Colonic mucosa (tissue), 4 donors: ENCODE data around the gene BAZ2A. TPM values are rescaled to one million over a fixed set of nuclear protein-coding genes. Genes with fewer than 3 reads are reported as not detected.

ENCODE experiments used
- DNase-seq: peaks from one replicate; pipeline ENCODE4 v3.0.0-alpha.2; 2020
- H3K27ac ChIP-seq: fragments of 200-600 bp; one replicate; pipeline ENCODE4 v1.8.0; 2021
- H3K27me3 ChIP-seq: fragments of 200-600 bp; one replicate; pipeline ENCODE4 v1.8.0; 2021
- H3K36me3 ChIP-seq: fragments of 200-600 bp; one replicate; pipeline ENCODE4 v1.8.0; 2021
- H3K4me1 ChIP-seq: fragments of 200-600 bp; one replicate; pipeline ENCODE4 v1.8.0; 2021; ENCODE audit warnings: mild to moderate bottlenecking
- H3K4me3 ChIP-seq: fragments of 200-600 bp; one replicate; pipeline ENCODE4 v1.8.0; 2021
- H3K9ac ChIP-seq, 2 donors: one replicate each; pipeline ENCODE4 v1.7.0; 2013; ENCODE audit warnings: control low read depth in 2 of 2, low read depth in 2 of 2, low read length in 2 of 2
- H3K9me3 ChIP-seq: fragments of 200-600 bp; one replicate; pipeline ENCODE4 v1.8.0; 2021
- CTCF ChIP-seq: fragments of 200-600 bp; IDR thresholded peaks from one replicate; pipeline ENCODE4 v1.8.0; 2022; ENCODE audit warnings: antibody characterized with exemption, mild to moderate bottlenecking
- intact Hi-C: fragments of 100-400 bp; cut with DNase I; formaldehyde crosslinking; loops from one replicate; pipeline ENCODE4 v1.14.1; 2022
- total RNA-seq, 2 donors: library from RNA; stranded (reverse); fragmentation: NEBNext Ultra II Directional in 1 of 2; extraction: Animal tissue kit (Norgen Biotek cat#: 25700) in 1 of 2; gene quantifications; one replicate each; pipeline ENCODE4 v1.2.1, GENCODE V29; 2021
- donor health status: healthy.
- donor health status: DM: no; HTN: no; CAD: no.
- donor health status: DM: no; HTN: no; CAD: no.

Gene BAZ2A
- total RNA-seq, 2 donors from 2014 or later = 85.8 to 99.2 TPM

DNA sequence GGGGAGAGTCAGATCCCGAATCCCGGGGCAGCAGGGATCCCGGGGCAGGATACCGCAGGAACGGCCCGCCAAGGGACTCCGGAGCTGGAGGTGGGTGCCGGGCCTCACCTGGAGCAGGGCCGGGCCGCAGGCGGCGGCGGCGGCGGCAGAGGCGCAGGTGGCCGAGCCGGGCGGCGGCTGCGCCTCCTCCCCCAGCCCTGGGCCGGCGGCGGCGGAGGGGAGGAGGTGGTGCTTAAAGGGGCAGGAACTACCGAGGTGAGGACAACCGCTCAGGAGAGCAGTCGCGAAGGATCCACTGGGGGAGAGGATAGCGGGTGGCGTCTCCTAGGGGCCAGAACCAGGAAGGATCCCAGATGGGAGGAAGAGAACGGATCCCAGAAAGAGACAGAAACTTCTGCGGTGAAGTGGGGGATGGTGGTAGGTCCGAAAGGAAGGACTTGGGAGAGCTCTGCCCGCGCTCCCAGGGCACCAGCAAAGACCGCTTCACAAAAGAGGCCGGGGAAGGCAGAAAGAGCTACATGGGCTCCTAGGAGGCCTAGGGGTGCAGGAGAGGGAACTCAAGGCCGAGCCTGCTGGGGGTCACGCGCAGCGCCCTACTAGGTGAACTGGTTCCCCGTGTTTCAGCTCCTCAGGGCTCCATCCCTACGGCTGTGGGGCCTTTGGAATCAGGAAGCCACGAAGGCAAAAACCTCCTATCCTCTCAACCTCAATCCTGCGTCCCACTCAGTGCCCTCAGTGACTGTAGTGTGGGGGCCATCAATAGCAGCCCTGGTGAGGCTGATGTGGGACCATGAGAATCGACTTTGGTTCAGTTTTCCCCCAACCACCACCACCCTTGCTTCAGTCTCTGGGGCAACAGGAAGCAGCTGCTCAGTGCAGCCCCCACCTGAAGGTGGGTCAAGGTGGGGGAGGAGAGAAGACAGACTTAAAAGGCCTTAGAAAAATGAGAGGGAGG is 5.0 kb upstream of the BAZ2A start:
- Histone ChIP-seq H3K9me3 (no peaks in the 10 kb centered on the region), H3K36me3 (peaks cover 16% of the 10 kb centered on the region), H3K4me1 (peaks cover 20% of the 10 kb centered on the region), H3K27me3 (no peaks in the 10 kb centered on the region), H3K27ac (peak overlapping the region; percentile 99), H3K4me3 (peak overlapping the region; percentile 79), H3K9ac (peak overlapping the region; percentile 85 to 96)
- intact Hi-C loops = loop anchor here (5.0 kb wide), 2 partner anchors 52 to 118 kb away; partner anchors contain the start of gene PTGES3
- peak; percentile 89 for DNase-seq
- TF ChIP-seq CTCF = peak; percentile 14

GRCh38 chr12:56634242-56634836 is 4.2 kb upstream of the BAZ2A start:
- DNase-seq = peak; percentile 79
- H3K9ac ChIP-seq = peak overlapping the region; percentile 85 to 96
- peak overlapping the region; percentile 79 for H3K4me3 ChIP-seq
- intact Hi-C loops = loop anchor here (5.0 kb wide), 1 partner anchor 117 kb away; no protein-coding TSS in a partner anchor
- no peaks in the 10 kb centered on the region for H3K27me3 ChIP-seq
- peaks cover 20% of the 10 kb centered on the region for H3K4me1 ChIP-seq
- H3K9me3 ChIP-seq = no peaks in the 10 kb centered on the region
- peaks cover 11% of the 10 kb centered on the region for H3K36me3 ChIP-seq
- peak overlapping the region; percentile 99 for H3K27ac ChIP-seq
- TF ChIP-seq CTCF = no peak

DNA sequence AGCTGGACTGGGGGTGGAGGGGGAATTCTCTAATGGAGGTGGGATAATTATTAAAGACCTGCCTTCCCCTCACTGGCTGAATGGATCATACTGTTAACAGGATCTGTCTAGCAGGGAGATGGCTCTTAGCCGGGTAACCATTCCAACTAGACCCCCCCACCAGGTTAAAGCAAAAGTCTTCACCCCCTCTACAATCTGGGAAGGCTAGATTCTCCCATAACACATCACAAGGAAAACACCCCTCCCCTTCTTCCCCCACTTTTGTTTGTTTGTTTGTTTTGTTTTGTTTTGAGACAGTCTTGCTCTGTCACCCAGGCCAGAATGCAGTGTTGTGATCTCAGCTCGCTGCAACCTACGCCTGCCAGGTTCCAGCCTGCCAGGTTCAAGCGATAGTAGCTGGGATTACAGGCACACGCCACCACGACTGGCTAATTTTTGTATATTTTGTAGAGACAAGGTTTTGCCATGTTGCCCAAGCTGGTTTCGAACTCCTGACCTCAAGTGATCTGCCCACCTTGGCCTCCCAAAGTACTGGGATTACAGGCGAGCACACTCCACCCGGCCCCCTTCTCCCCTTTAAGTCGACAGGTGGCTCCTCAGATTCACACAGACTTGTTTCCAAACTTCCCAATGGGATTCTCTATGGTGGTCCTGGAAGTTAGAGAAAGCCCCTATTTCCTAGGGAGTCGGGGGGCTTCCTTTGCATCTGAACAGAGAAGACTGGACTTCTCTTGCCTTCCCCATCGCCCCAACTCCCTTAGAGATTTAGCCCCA is 3.5 kb upstream of the BAZ2A start:
- peak overlapping the region; percentile 79 for H3K4me3 ChIP-seq
- no peaks in the 10 kb centered on the region for H3K27me3 ChIP-seq
- no peak for DNase-seq
- H3K9me3 ChIP-seq = no peaks in the 10 kb centered on the region
- peaks cover 7% of the 10 kb centered on the region for H3K36me3 ChIP-seq
- TF ChIP-seq CTCF = no peak
- peak overlapping the region; percentile 99 for H3K27ac ChIP-seq
- intact Hi-C loops = loop anchor here (5.0 kb wide), 1 partner anchor 116 kb away; no protein-coding TSS in a partner anchor
- peaks cover 20% of the 10 kb centered on the region for H3K4me1 ChIP-seq
- peak overlapping the region; percentile 85 to 96 for H3K9ac ChIP-seq

DNA sequence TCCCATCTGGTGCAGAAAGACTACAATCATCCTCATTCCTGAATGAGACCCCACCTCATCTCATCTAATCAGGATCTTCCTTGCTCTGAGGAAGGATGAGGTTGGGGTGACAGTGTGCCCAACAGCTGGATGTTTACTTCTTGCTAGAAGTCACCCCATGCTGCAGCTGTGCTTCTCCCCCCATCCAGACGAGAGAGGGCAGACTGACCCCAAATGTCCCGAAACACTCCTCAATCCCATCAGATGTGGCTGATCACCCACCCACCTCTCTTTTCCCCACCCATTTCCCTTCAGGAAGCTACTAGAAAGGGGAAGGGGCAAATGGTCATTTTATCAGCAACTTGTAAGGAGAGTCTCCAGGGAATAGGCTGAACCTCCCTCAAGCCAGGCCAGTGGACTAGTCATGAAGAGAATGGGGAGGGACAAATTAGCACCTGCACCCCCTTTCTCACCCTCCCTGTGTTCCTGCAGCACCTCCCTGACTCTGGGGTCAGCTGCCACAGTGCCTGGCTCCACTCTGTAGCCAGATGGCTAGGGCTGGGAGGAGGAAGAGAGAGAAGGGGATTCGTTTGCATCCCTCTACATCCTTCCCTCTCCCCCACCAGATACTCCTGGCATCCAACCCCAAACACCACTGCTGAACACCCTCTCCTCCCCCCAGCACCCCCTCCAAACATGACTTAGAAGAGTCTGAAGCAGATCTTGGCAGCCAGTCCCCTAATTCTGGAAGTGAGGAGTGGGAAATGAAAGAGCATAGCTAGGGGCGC is 2.8 kb upstream of the BAZ2A start:
- intact Hi-C loops = loop anchor here (5.0 kb wide), 1 partner anchor 116 kb away; no protein-coding TSS in a partner anchor
- peaks cover 20% of the 10 kb centered on the region for H3K4me1 ChIP-seq
- H3K9me3 ChIP-seq = no peaks in the 10 kb centered on the region
- peak overlapping the region; percentile 6 for H3K4me3 ChIP-seq
- no peaks in the 10 kb centered on the region for H3K27me3 ChIP-seq
- peak overlapping the region; percentile 58 to 85 for H3K9ac ChIP-seq
- peak overlapping the region; percentile 54 for H3K27ac ChIP-seq
- TF ChIP-seq CTCF = no peak
- no peak for DNase-seq
- H3K36me3 ChIP-seq = no peaks in the 10 kb centered on the region
